Measurements from ENCODE around the gene CD2AP.

Gene CD2AP

GRCh38 chr6:47509937-47510336 is 32.3 kb downstream of the CD2AP start:
- Histone ChIP-seq H4K20me1 (ENCODE audit: low read depth, low read length) (0 out of 2 replicates have a peak, but pooled peaks cover 7% of the 10 kb centered on the region), H3K9me2 (replicated peaks; ENCODE audit: insufficient read depth, low read length) (no peaks in the 10 kb centered on the region), H3K4me3 (ENCODE audit: insufficient read depth, low read length, poor library complexity, severe bottlenecking) (no peak overlapping the region), H2AFZ (ENCODE audit: low read depth, low read length, severe bottlenecking) (no peak overlapping the region), H3K79me2 (ENCODE audit: insufficient read depth, low read length) (peaks cover 78% of the 10 kb centered on the region), H3K36me3 (ENCODE audit: low read length) (peaks cover 55% of the 10 kb centered on the region), H3K27ac (ENCODE audit: low read depth, low read length) (no peak overlapping the region), H3K9ac (ENCODE audit: low read length) (no peak overlapping the region), H3F3A (ENCODE audit: insufficient read depth) (no peaks in the 10 kb centered on the region), H3K27me3 (ENCODE audit: low read length) (no peaks in the 10 kb centered on the region), H3K9me3 (ENCODE audit: insufficient read depth, low read length) (peaks cover 8% of the 10 kb centered on the region; the same call in 1 of the 2 replicates), H3K4me2 (ENCODE audit: low read depth, low read length, poor library complexity, severe bottlenecking) (no peak overlapping the region)
- TF ChIP-seq CTCF (IDR thresholded peaks at IDR 0.05; ENCODE audit: insufficient read depth, low read length, poor library complexity, severe bottlenecking) (no peak), EZH2phosphoT487 (conservative IDR thresholded peaks at IDR 0.05; ENCODE audit: low read length) (no peak)

GRCh38 chr6:47512872-47513271 is 35.3 kb downstream of the CD2AP start:
- Histone ChIP-seq H3K9me3 (ENCODE audit: insufficient read depth, low read length) (peaks cover 8% of the 10 kb centered on the region; the same call in 1 of the 2 replicates), H3K27ac (ENCODE audit: low read depth, low read length) (no peak overlapping the region), H3K36me3 (ENCODE audit: low read length) (peaks cover 51% of the 10 kb centered on the region), H3K4me2 (ENCODE audit: low read depth, low read length, poor library complexity, severe bottlenecking) (no peak overlapping the region), H3K79me2 (ENCODE audit: insufficient read depth, low read length) (peaks cover 96% of the 10 kb centered on the region), H4K20me1 (ENCODE audit: low read depth, low read length) (peaks cover 26% of the 10 kb centered on the region), H3K9me2 (replicated peaks; ENCODE audit: insufficient read depth, low read length) (no peaks in the 10 kb centered on the region), H3K27me3 (ENCODE audit: low read length) (no peaks in the 10 kb centered on the region), H3K4me3 (ENCODE audit: insufficient read depth, low read length, poor library complexity, severe bottlenecking) (no peak overlapping the region), H3K9ac (ENCODE audit: low read length) (no peak overlapping the region), H3F3A (ENCODE audit: insufficient read depth) (peaks cover 4% of the 10 kb centered on the region), H2AFZ (ENCODE audit: low read depth, low read length, severe bottlenecking) (no peak overlapping the region)
- TF ChIP-seq CTCF (IDR thresholded peaks at IDR 0.05; ENCODE audit: insufficient read depth, low read length, poor library complexity, severe bottlenecking) (no peak), EZH2phosphoT487 (conservative IDR thresholded peaks at IDR 0.05; ENCODE audit: low read length) (no peak)

- no peak overlapping the region for H3K4me2 ChIP-seq (ENCODE audit: low read depth, low read length, poor library complexity, severe bottlenecking)
- H3K9me2 ChIP-seq (replicated peaks; ENCODE audit: insufficient read depth, low read length), result no peaks in the 10 kb centered on the region
- H3K27ac ChIP-seq (ENCODE audit: low read depth, low read length), result no peak overlapping the region
- H3K4me3 ChIP-seq (ENCODE audit: insufficient read depth, low read length, poor library complexity, severe bottlenecking), result no peak overlapping the region
- peaks cover 12% of the 10 kb centered on the region for H3F3A ChIP-seq (ENCODE audit: insufficient read depth)
- no peaks in the 10 kb centered on the region for H3K9me3 ChIP-seq (ENCODE audit: insufficient read depth, low read length)
- H4K20me1 ChIP-seq (ENCODE audit: low read depth, low read length), result peaks cover 60% of the 10 kb centered on the region
- H3K27me3 ChIP-seq (ENCODE audit: low read length), result no peaks in the 10 kb centered on the region
- peaks cover 98% of the 10 kb centered on the region for H3K79me2 ChIP-seq (ENCODE audit: insufficient read depth, low read length)
- H3K36me3 ChIP-seq (ENCODE audit: low read length), result peaks cover 5% of the 10 kb centered on the region
- TF ChIP-seq EZH2phosphoT487 (conservative IDR thresholded peaks at IDR 0.05; ENCODE audit: low read length), result no peak
- TF ChIP-seq CTCF (IDR thresholded peaks at IDR 0.05; ENCODE audit: insufficient read depth, low read length, poor library complexity, severe bottlenecking), result no peak
- H2AFZ ChIP-seq (ENCODE audit: low read depth, low read length, severe bottlenecking), result no peak overlapping the region
- no peak overlapping the region for H3K9ac ChIP-seq (ENCODE audit: low read length)
Measured at GRCh38 chr6:47519279-47519678, 41.7 kb downstream of the CD2AP start.
